Activated gamma-delta T cell treated with anti-CD3 and anti-CD28 coated beads, Interleukin-2, amount 50 U/mL, for 16 hours (primary cell): Measurements from ENCODE around the gene NR1I3.
A peak's percentile ranks its signal among the peaks of the same experiment; 100 is the strongest.

Experiments
- DNase-seq: peaks from one replicate; pipeline ENCODE4 v3.0.0-alpha.2; 2020; ENCODE audit warnings: low read depth

The NR1I3 gene

GRCh38 chr1:161195171-161195570 is 42.8 kb downstream of the NR1I3 start:
- DNase-seq, result no peak

- no peak for DNase-seq
Observed at GRCh38 chr1:161193561-161194235, 44.3 kb downstream of the NR1I3 start.

- DNase-seq, result peak; percentile 52
Observed at GRCh38 chr1:161192476-161193465, 45.2 kb downstream of the NR1I3 start.

- no peak for DNase-seq
Observed at GRCh38 chr1:161191971-161192370, 46.0 kb downstream of the NR1I3 start.

- no peak for DNase-seq
Observed at GRCh38 chr1:161190962-161191521, 47.0 kb downstream of the NR1I3 start.

GRCh38 chr1:161189036-161189435 is 49.0 kb downstream of the NR1I3 start:
- DNase-seq, result no peak

GRCh38 chr1:161188381-161188780 is 49.6 kb downstream of the NR1I3 start:
- no peak for DNase-seq

- no peak for DNase-seq
Observed at GRCh38 chr1:161187311-161187710, 50.7 kb downstream of the NR1I3 start.

GRCh38 chr1:161185732-161186311 is 52.2 kb downstream of the NR1I3 start:
- no peak for DNase-seq

GRCh38 chr1:161185282-161185682 is 52.7 kb downstream of the NR1I3 start:
- peak; percentile 67 for DNase-seq

- peak; percentile 42 for DNase-seq
Observed at GRCh38 chr1:161182214-161182613, 55.8 kb downstream of the NR1I3 start.

- no peak for DNase-seq
Observed at GRCh38 chr1:161180639-161181038, 57.4 kb downstream of the NR1I3 start.

GRCh38 chr1:161179698-161180097 is 58.3 kb downstream of the NR1I3 start:
- DNase-seq, result no peak
